Stimulated activated memory B cell treated with anti-CD40 and anti-IgM and Interleukin-4, amounts not matched to agents 10 μg/mL and 1 μg/mL and 100 μg/mL, for 72 hours (primary cell): ENCODE data around the gene FBXO9.

Experiments used
- ATAC-seq: fragments of 150-1000 bp; cut with Tn5 transposase; 2 replicates; pipeline ENCODE4 v1.10.0; 2021
- H3K27ac Mint-ChIP-seq: one replicate; pipeline ENCODE4 v1.8.0; 2022; ENCODE audit warnings: mild to moderate bottlenecking, mixed read lengths
- H3K27me3 Mint-ChIP-seq: one replicate; pipeline ENCODE4 v1.8.0; 2022; ENCODE audit warnings: mixed read lengths
- H3K36me3 Mint-ChIP-seq: one replicate; pipeline ENCODE4 v1.8.0; 2022; ENCODE audit warnings: mixed read lengths
- H3K4me1 Mint-ChIP-seq: one replicate; pipeline ENCODE4 v1.8.0; 2022; ENCODE audit warnings: mixed read lengths
- H3K4me3 Mint-ChIP-seq: one replicate; pipeline ENCODE4 v1.8.0; 2022; ENCODE audit warnings: mild to moderate bottlenecking, moderate library complexity, mixed read lengths
- H3K9me3 Mint-ChIP-seq: one replicate; pipeline ENCODE4 v1.8.0; 2022; ENCODE audit warnings: mixed read lengths

The FBXO9 gene

DNA sequence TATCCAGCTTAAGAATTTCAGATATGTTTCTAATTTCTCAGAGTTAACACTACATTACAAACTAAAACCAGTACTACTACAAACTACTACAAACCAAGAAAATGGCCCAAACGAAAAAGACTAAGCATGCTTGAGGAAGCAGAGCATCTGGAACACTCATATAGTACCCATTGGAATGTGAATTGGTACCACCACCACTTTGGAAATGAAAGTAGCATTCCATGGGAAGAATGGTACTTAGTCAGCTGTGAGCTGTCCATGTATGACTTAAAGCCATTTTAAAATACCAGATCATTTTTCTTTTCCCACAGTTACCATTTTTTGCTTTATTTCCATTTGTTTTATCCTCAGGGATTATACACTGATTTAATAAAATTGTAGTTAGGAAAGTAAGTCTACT is 30.5 kb downstream of the FBXO9 start:
- peaks cover 39% of the 10 kb centered on the region for H3K36me3 Mint-ChIP-seq

DNA sequence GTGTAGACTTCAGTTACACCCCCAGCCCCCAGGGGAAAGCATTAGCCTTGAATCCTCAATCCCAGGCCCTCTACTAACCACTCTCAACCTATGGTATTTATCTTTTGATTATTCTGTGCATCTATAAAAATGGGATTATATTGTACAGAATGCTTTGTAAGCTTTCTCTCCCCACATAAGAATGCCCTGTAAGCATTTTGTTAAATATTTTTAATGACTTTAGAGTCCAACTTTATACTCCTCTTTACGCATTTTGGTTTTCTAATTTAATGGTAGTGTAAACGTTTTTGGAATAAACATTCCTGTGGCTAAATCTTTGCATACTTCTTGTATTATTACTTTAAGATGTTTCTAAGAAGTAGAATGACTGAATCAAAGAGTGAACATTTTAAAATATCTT is 35.4 kb downstream of the FBXO9 start:
- Mint-ChIP-seq H3K9me3 (no peaks in the 10 kb centered on the region), H3K4me1 (no peaks in the 10 kb centered on the region), H3K4me3 (no peak overlapping the region), H3K36me3 (peaks cover 27% of the 10 kb centered on the region), H3K27me3 (no peaks in the 10 kb centered on the region), H3K27ac (no peak overlapping the region)
- no peak for ATAC-seq

More for the DNA sequence above, 30.5 kb downstream of the FBXO9 start:
- Mint-ChIP-seq H3K4me1 (no peaks in the 10 kb centered on the region), H3K4me3 (no peak overlapping the region), H3K9me3 (no peaks in the 10 kb centered on the region), H3K27me3 (no peaks in the 10 kb centered on the region), H3K27ac (no peak overlapping the region)
- no peak for ATAC-seq

DNA sequence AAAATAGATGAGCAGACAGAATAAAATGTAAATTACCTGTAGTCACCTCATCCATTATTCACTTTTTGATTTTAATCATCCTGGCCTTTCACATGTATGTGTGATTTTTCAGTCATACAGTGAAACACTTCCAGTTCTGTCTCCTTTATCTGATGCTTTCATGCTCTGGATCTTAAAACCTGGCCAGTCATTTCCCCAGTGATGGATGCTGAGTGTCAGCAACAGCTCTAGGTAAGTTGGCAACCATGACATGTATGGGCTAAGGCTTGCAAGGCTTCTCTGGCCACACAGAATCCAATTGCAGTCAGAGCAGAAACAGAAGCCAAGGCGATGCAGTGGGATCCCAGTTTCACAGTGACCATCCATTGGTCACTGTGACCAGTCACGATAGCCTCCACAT is 35.8 kb downstream of the FBXO9 start:
- H3K4me1 Mint-ChIP-seq = no peaks in the 10 kb centered on the region
- peaks cover 22% of the 10 kb centered on the region for H3K36me3 Mint-ChIP-seq
- H3K9me3 Mint-ChIP-seq = no peaks in the 10 kb centered on the region
- no peak overlapping the region for H3K27ac Mint-ChIP-seq
- H3K27me3 Mint-ChIP-seq = no peaks in the 10 kb centered on the region
- no peak overlapping the region for H3K4me3 Mint-ChIP-seq
- ATAC-seq = no peak

DNA sequence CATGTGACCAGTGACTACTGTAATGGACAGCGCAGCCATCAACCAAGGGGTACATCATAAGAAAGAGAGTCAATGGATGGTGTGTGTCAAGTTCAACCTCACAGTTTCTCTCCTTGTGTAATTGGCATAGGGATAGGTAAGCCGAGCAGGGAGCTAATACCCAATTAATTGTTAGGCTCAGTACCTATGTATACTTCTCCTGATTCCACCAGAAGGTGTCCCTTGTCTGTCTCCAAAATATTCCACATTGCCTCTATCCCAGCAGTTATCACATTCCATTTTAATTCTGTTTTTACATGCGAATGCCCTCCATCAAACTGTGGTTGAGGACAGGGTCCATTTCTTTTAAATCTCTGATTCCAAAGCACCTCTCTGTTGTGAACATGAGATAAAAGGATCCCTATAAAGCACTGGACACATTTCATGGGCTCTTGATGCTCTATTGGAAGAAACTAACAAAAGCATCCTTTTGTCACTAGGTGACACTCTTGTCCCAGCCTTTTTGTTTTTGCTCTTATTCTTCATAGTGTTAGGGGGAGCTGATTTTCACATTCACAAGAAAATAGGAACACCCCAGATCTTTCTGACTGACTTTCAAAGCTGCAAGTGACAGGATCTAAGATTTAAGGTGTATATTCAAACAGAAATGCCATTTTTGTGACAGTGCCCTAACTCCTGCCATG is 38.9 kb downstream of the FBXO9 start:
- no peak for ATAC-seq
- no peaks in the 10 kb centered on the region for H3K4me1 Mint-ChIP-seq
- H3K9me3 Mint-ChIP-seq = no peaks in the 10 kb centered on the region
- peaks cover 13% of the 10 kb centered on the region for H3K36me3 Mint-ChIP-seq
- no peak overlapping the region for H3K4me3 Mint-ChIP-seq
- H3K27me3 Mint-ChIP-seq = no peaks in the 10 kb centered on the region
- no peak overlapping the region for H3K27ac Mint-ChIP-seq

DNA sequence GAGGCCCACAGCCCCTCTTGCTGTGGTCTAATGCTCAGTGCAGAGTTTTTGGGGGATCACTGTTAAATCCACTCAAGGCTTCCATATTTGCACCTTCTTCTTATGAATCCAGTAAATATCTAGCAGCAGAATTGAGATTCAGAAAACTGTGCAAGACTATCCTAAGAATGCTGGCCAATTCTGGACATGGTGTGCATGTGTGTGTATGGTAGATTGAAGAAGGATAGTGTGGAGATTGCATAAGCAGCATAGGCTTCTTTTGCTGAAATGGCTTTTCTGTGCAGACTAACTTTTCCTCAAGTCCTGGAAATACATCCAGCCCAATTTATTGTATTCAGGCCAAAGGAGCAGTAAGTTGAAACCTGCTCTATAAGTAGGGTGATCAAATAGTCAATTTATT is 39.7 kb downstream of the FBXO9 start:
- H3K4me1 Mint-ChIP-seq = no peaks in the 10 kb centered on the region
- no peak overlapping the region for H3K4me3 Mint-ChIP-seq
- no peak for ATAC-seq
- no peaks in the 10 kb centered on the region for H3K27me3 Mint-ChIP-seq
- H3K9me3 Mint-ChIP-seq = no peaks in the 10 kb centered on the region
- H3K36me3 Mint-ChIP-seq = peaks cover 13% of the 10 kb centered on the region
- H3K27ac Mint-ChIP-seq = no peak overlapping the region

DNA sequence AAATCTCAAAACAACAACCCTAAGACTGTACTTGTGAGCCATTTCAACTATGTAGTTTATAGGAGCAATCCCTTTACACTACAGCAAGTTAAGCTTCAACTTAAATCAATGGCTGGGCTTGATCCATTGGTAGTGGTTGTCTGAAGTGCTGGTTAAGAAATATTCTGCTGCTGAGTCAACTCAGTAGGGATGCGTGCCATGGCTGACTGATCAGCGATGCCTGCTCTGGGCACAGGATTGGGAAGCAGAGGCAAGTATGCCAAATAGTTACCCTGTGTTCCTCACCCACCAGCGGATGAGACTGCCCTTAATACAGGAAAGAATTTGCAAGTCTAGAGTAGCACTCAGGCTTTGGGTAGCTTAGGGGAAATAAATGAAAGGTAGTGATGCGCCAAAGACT is 41.9 kb downstream of the FBXO9 start:
- H3K36me3 Mint-ChIP-seq = peaks cover 4% of the 10 kb centered on the region
- no peaks in the 10 kb centered on the region for H3K27me3 Mint-ChIP-seq

DNA sequence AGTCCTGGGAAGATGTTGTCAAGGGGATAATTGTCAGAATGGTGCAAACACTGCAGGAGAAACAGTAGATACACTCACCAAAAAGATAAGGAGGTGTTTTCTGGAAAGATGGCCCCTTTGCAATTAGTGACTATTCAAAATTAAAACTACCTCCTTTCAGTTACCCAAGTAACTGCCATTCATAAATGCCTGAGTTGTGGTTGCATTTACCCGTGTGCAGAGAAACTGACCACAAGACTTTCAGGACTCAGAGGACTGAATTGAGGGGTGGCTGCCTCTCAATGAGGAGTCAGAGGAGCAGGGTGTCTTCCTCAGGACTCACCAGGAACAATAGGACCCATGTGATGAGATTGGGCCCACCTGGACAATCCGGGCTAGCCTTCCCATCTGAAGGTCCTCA is 44.4 kb downstream of the FBXO9 start:
- H3K27ac Mint-ChIP-seq = no peak overlapping the region
- no peak for ATAC-seq
- no peaks in the 10 kb centered on the region for H3K9me3 Mint-ChIP-seq
- H3K36me3 Mint-ChIP-seq = no peaks in the 10 kb centered on the region
- H3K4me1 Mint-ChIP-seq = no peaks in the 10 kb centered on the region
- H3K4me3 Mint-ChIP-seq = no peak overlapping the region
- H3K27me3 Mint-ChIP-seq = no peaks in the 10 kb centered on the region

More for the DNA sequence above, 41.9 kb downstream of the FBXO9 start:
- ATAC-seq = no peak
- H3K9me3 Mint-ChIP-seq = no peaks in the 10 kb centered on the region
- no peak overlapping the region for H3K4me3 Mint-ChIP-seq
- H3K27ac Mint-ChIP-seq = no peak overlapping the region
- no peaks in the 10 kb centered on the region for H3K4me1 Mint-ChIP-seq

DNA sequence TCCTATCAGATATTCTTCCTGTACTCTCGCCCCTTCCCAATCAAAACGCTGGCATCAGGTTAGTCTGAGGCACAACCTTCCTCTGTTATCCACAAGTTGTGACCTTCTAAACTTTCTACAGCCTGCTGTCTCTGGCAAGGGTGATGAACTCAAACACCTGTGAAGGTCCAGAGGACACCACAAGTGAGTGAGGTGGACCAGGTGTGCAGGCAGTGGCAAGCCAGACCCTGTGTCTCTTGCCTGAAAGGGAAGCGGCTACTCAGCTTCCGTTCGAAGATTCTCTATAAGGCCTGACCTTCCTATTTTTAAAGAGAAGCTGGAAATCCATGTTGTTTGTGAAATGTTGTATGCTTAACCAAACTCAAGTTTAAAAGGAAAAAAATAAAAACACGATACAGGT is 46.7 kb downstream of the FBXO9 start:
- H3K36me3 Mint-ChIP-seq = peaks cover 5% of the 10 kb centered on the region
- no peak overlapping the region for H3K4me3 Mint-ChIP-seq
- H3K27ac Mint-ChIP-seq = no peak overlapping the region
- ATAC-seq = no peak
- H3K9me3 Mint-ChIP-seq = peaks cover 6% of the 10 kb centered on the region
- no peaks in the 10 kb centered on the region for H3K4me1 Mint-ChIP-seq
- H3K27me3 Mint-ChIP-seq = no peaks in the 10 kb centered on the region

DNA sequence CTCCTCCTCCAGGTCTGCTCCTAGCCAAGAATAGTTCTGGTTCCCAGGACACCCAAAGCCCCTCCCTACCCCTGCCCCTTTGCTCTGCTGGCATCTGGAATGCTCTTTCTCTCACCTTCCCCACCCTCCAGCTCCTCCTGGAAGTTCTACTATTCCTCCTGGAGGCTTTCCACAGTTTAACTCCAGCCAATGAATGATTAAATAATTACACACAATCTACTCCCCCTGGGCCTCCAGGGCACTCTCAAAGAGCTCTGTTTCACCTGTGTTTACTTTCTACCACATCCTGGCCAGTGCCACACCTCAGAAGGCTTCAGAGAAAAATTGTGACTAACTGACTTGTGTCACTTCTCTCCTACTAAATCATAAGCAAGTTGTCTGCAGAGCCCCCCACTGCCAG is 47.2 kb downstream of the FBXO9 start:
- H3K4me3 Mint-ChIP-seq = no peak overlapping the region
- no peaks in the 10 kb centered on the region for H3K27me3 Mint-ChIP-seq
- no peak overlapping the region for H3K27ac Mint-ChIP-seq
- H3K36me3 Mint-ChIP-seq = peaks cover 5% of the 10 kb centered on the region
- peaks cover 6% of the 10 kb centered on the region for H3K9me3 Mint-ChIP-seq
- no peak for ATAC-seq
- no peaks in the 10 kb centered on the region for H3K4me1 Mint-ChIP-seq

DNA sequence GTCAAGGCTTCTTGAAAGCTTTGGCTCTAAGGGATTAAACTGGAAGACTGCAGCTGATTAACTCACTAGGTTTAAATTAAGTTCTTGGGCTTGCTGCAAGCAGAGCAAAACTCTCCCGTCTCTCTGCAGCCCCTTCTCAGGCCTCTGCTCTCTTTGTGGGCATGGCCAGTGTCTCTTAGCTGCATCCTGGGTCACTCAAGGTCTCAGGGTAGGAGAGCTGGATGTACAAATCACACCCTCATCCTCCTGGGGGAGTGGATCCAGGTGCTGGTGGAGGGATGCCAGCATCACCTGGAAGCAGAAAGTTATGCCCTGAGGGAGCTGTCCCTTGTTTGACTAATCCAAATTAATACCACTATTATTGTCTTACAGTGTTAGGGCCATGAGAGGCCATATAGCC is 47.7 kb downstream of the FBXO9 start:
- Mint-ChIP-seq H3K27me3 (no peaks in the 10 kb centered on the region), H3K4me1 (no peaks in the 10 kb centered on the region), H3K36me3 (peaks cover 5% of the 10 kb centered on the region), H3K9me3 (peaks cover 6% of the 10 kb centered on the region), H3K4me3 (no peak overlapping the region), H3K27ac (no peak overlapping the region)
- ATAC-seq = no peak

DNA sequence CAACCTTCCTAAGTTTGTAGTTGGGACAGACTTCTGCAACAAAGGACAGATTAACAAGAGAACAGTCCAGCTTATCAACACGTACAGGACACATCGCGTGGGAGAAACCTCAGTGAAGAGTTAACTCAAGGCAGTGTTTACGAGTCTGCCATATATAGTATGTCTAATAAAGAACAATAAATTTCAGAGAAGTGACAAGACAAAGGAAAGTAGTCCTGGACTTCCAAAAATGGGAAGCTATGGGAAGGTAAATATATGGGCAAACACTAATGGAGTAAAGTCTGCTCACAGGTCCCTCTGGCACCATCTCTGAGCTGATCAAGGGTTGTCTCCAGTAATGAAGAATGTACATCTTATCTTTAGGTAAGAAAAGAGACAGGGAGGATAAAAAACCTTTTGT is 48.5 kb downstream of the FBXO9 start:
- Mint-ChIP-seq H3K27me3 (no peaks in the 10 kb centered on the region), H3K36me3 (peaks cover 5% of the 10 kb centered on the region), H3K4me1 (no peaks in the 10 kb centered on the region), H3K9me3 (peaks cover 6% of the 10 kb centered on the region), H3K4me3 (no peak overlapping the region), H3K27ac (no peak overlapping the region)
- no peak for ATAC-seq

DNA sequence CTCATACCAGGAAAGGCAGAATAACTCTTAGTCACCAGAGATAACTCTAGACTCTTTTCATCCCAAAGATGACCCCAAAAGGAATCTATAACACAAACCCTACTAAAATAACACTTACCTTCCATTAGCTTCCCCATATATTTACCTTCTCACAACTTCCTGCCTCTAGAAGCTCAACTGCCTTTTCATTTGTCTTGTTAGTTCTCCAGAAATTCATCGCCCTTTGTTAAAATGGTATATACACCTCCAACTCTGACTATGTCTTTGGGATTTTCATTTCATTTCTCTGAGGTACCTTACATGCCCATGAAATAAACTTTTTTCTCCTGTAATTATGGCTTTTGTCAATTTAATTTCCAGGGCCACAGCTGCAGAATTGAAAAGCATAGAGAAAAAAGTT is 49.9 kb downstream of the FBXO9 start:
- Mint-ChIP-seq H3K4me3 (no peak overlapping the region), H3K4me1 (no peaks in the 10 kb centered on the region), H3K27ac (no peak overlapping the region), H3K27me3 (no peaks in the 10 kb centered on the region), H3K36me3 (peaks cover 5% of the 10 kb centered on the region), H3K9me3 (peaks cover 6% of the 10 kb centered on the region)
- ATAC-seq = no peak

DNA sequence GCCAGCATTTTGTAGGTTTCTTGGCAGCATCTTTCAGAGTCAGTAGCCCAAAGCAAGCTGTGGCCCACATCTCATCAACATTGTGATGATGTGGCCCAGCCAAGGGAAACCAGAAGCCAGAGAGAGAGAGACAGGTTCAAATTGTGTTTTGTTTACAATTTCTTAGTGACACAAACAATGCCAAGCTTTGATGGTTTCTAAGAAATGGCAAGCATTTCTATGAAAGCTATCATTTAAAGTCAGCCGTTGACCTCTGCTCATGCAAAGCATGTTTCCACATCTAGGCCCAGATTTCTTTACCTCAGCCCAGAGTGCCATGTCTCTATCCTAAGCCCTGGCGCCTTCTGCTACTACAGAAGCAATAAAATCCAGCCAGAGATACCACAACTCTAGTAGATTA is 50.5 kb downstream of the FBXO9 start:
- Mint-ChIP-seq H3K27me3 (no peaks in the 10 kb centered on the region), H3K36me3 (peaks cover 5% of the 10 kb centered on the region), H3K4me3 (no peak overlapping the region), H3K4me1 (no peaks in the 10 kb centered on the region), H3K27ac (no peak overlapping the region), H3K9me3 (peaks cover 6% of the 10 kb centered on the region)
- no peak for ATAC-seq

DNA sequence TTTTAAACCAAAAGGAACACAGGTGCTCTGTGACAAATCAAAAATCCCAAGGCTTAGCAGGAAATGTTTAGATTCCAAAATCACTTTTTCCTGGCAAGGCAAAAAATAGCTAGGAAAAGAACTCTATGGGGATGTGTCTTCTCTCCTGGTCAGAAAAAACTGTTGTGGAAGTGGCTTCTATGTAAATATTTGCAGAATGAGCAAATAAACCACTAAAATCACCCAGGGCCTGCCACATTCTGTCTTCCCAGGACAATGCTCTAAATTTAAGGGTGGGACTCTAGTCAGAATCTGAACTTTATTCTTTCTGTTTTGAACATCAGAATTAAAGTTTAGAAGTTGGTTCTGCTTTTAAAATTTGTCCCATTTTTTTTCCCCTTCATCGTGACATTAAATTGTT is 54.1 kb downstream of the FBXO9 start:
- H3K9me3 Mint-ChIP-seq = peaks cover 6% of the 10 kb centered on the region
- H3K4me1 Mint-ChIP-seq = no peaks in the 10 kb centered on the region
- H3K36me3 Mint-ChIP-seq = peaks cover 5% of the 10 kb centered on the region
- H3K4me3 Mint-ChIP-seq = no peak overlapping the region
- no peak overlapping the region for H3K27ac Mint-ChIP-seq
- no peak for ATAC-seq
- no peaks in the 10 kb centered on the region for H3K27me3 Mint-ChIP-seq

DNA sequence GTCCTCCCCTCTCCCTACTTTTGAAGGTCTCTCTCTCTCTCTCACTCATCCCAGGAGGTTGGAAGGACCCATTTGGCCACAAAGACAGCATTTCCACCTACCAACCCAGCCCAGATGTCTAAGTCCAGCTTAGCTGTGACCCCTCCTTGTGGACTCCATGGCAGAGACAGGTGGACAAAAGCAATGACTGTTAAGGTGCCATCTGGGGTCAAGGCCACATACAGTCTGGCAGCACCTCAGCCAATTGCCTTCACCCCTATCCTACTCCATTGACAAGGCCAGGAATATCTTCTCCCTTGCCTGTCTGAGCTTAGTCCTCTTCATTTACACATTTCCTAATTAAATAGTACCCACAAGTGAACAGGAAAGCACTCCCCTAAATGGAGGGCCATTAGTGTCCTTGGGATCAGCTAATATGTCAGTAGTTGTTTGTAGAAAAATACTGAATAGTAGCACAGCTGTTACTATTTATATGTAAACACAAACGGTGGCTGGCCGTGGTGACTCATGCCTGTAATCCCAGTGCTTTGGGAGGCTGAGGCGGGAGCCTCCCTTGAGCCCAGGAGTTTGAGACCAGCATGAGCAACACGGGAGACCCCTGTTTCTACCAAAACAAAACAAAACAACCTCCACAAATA is 54.7 kb downstream of the FBXO9 start:
- no peak for ATAC-seq
- H3K36me3 Mint-ChIP-seq = peaks cover 5% of the 10 kb centered on the region
- H3K27me3 Mint-ChIP-seq = no peaks in the 10 kb centered on the region
- H3K4me1 Mint-ChIP-seq = no peaks in the 10 kb centered on the region
- H3K27ac Mint-ChIP-seq = no peak overlapping the region
- no peak overlapping the region for H3K4me3 Mint-ChIP-seq
- H3K9me3 Mint-ChIP-seq = peaks cover 6% of the 10 kb centered on the region

DNA sequence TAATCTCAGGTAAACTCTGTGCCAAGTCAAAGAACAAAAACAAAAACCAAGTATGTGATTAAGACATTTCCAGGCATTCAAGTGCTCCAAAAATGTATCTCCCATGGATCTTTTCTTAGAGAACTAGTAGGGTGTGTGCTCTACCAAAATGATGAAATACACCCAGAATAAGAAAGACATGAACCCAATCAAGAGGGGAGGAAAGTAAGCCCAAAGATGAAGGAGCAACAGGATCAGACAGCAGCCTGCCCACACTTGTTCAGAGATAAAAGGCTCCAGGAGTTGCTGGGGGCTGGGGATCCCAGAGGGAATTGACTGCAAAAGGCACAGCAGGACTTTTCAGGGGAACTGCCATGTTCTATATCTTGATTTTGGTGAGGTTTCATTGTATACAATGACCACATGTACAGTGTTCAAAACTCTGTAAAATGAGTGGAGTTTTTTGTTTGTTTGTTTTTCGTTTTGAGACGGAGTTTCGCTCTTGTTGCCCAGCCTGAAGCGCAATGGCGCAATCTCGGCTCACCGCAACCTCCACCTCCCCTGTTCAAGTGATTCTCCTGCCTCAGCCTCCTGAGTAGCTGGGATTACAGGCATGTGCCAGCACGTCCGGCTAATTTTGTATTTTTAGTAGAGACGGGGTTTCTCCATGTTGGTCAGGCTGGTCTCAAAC is 59.1 kb downstream of the FBXO9 start:
- H3K4me3 Mint-ChIP-seq = no peak overlapping the region
- no peak for ATAC-seq
- H3K4me1 Mint-ChIP-seq = no peaks in the 10 kb centered on the region
- H3K9me3 Mint-ChIP-seq = no peaks in the 10 kb centered on the region
- H3K27ac Mint-ChIP-seq = no peak overlapping the region
- no peaks in the 10 kb centered on the region for H3K36me3 Mint-ChIP-seq
- H3K27me3 Mint-ChIP-seq = no peaks in the 10 kb centered on the region
